ENCODE results near the gene GATM. TPM values are rescaled to one million over a fixed set of nuclear protein-coding genes. Genes with fewer than 3 reads are reported as not detected.

The GATM gene
- polyA plus RNA-seq, 3 donors: 0.89 to 1.5 (median 1.5) TPM

GRCh38 chr15:45417303-45417950, 39.1 kb upstream of the GATM start:
- no peak for TF ChIP-seq CTCF (IDR thresholded peaks at IDR 0.05)
- H3K27ac Mint-ChIP-seq: no peak overlapping the region
- H3K9me3 Mint-ChIP-seq: peaks cover 0 to 2% (median 0%) of the 10 kb centered on the region in 7 donors
- intact Hi-C loops (cut with micrococcal nuclease): no loop called here
- Histone ChIP-seq H3K36me3 (replicated peaks in 1 of 2; ENCODE audit: control insufficient read depth in 1 of 2, insufficient read depth in 2 of 2, low read length in 2 of 2) (peaks cover 97 to 100% of the 10 kb centered on the region in 2 donors), H3K4me2 (replicated peaks; ENCODE audit: extremely low read depth, low read length, poor library complexity, severe bottlenecking) (no peak overlapping the region), H3K9ac (ENCODE audit: insufficient read depth, low read length, poor library complexity, severe bottlenecking) (no peak overlapping the region), H3K4me1 (ENCODE audit: control insufficient read depth in 1 of 2, insufficient read depth in 2 of 2, low read length in 2 of 2) (no peaks in the 10 kb centered on the region), H3K4me3 (replicated peaks in 1 of 3; ENCODE audit: low read depth in 2 of 3, low read length in 3 of 3) (no peak overlapping the region), H4K20me1 (ENCODE audit: insufficient read depth, low read length) (peaks cover 23% of the 10 kb centered on the region), H3K27me3 (ENCODE audit: control insufficient read depth in 2 of 2, insufficient read depth in 2 of 2, low read length in 2 of 2) (no peaks in the 10 kb centered on the region), H3K79me2 (ENCODE audit: insufficient read depth, low read length) (no peaks in the 10 kb centered on the region), H3K9me3 (replicated peaks in 1 of 2; ENCODE audit: control insufficient read depth in 1 of 2, insufficient read depth in 1 of 2, low read length in 2 of 2) (no peaks in the 10 kb centered on the region), H2AFZ (ENCODE audit: insufficient read depth, low read depth, low read length, poor library complexity, severe bottlenecking) (no peak overlapping the region), H3K27ac (ENCODE audit: low read depth in 1 of 2, low read length in 2 of 2) (no peak overlapping the region)
- 100% methylated on average over 1 of the region's 7 CpGs for WGBS (ENCODE audit: insufficient coverage)
- no peak for DNase-seq
- H3K36me3 Mint-ChIP-seq: peaks cover 84 to 94% of the 10 kb centered on the region in 2 donors
- no peaks in the 10 kb centered on the region for H3K4me1 Mint-ChIP-seq
- no peaks in the 10 kb centered on the region for H3K27me3 Mint-ChIP-seq (ENCODE audit: low read depth in 3 of 3)
- no peak overlapping the region for H3K4me3 Mint-ChIP-seq

GRCh38 chr15:45414215-45414885, 36.0 kb upstream of the GATM start:
- Histone ChIP-seq H3K36me3 (replicated peaks in 1 of 2; ENCODE audit: control insufficient read depth in 1 of 2, insufficient read depth in 2 of 2, low read length in 2 of 2) (peaks cover 96 to 100% of the 10 kb centered on the region in 2 donors), H3K9me3 (replicated peaks in 1 of 2; ENCODE audit: control insufficient read depth in 1 of 2, insufficient read depth in 1 of 2, low read length in 2 of 2) (no peaks in the 10 kb centered on the region), H3K4me1 (ENCODE audit: control insufficient read depth in 1 of 2, insufficient read depth in 2 of 2, low read length in 2 of 2) (no peaks in the 10 kb centered on the region), H3K27ac (ENCODE audit: low read depth in 1 of 2, low read length in 2 of 2) (no peak overlapping the region), H3K4me3 (replicated peaks in 1 of 3; ENCODE audit: low read depth in 2 of 3, low read length in 3 of 3) (no peak overlapping the region), H4K20me1 (ENCODE audit: insufficient read depth, low read length) (peaks cover 19% of the 10 kb centered on the region), H3K9ac (ENCODE audit: insufficient read depth, low read length, poor library complexity, severe bottlenecking) (no peak overlapping the region), H3K27me3 (ENCODE audit: control insufficient read depth in 2 of 2, insufficient read depth in 2 of 2, low read length in 2 of 2) (no peaks in the 10 kb centered on the region), H2AFZ (ENCODE audit: insufficient read depth, low read depth, low read length, poor library complexity, severe bottlenecking) (no peak overlapping the region), H3K79me2 (ENCODE audit: insufficient read depth, low read length) (no peaks in the 10 kb centered on the region), H3K4me2 (replicated peaks; ENCODE audit: extremely low read depth, low read length, poor library complexity, severe bottlenecking) (no peak overlapping the region)
- H3K4me1 Mint-ChIP-seq: no peaks in the 10 kb centered on the region
- peaks cover 74 to 94% of the 10 kb centered on the region in 2 donors for H3K36me3 Mint-ChIP-seq
- no peak for DNase-seq
- no peaks in the 10 kb centered on the region for H3K27me3 Mint-ChIP-seq (ENCODE audit: low read depth in 3 of 3)
- intact Hi-C loops (cut with micrococcal nuclease): no loop called here
- peaks cover 0 to 2% (median 1%) of the 10 kb centered on the region in 7 donors for H3K9me3 Mint-ChIP-seq
- peak overlapping the region in 2 of 7 donors; percentile 31 to 47 for H3K27ac Mint-ChIP-seq
- 56% methylated on average over 3 of the region's 5 CpGs for WGBS (ENCODE audit: insufficient coverage)
- no peak overlapping the region for H3K4me3 Mint-ChIP-seq
- TF ChIP-seq CTCF (IDR thresholded peaks at IDR 0.05): no peak

Data from CD14-positive monocyte (primary cell).